COLO668 (cell line): Measurements from ENCODE around the gene PTTG1.

Source experiments
- DNase-seq: peaks from one replicate; lab custom pipeline; 2025; ENCODE audit not compliant: unreplicated experiment; lab: John Stamatoyannopoulos, UW

PTTG1 gene

GRCh38 chr5:160470437-160471361, 49.0 kb downstream of the PTTG1 start:
- DNase-seq, result no peak

- DNase-seq, result no peak
Measured at GRCh38 chr5:160471761-160472160, 50.1 kb downstream of the PTTG1 start.

- DNase-seq, result no peak
Measured at GRCh38 chr5:160472482-160472881, 50.8 kb downstream of the PTTG1 start.

- DNase-seq, result no peak
Measured at GRCh38 chr5:160473681-160474080, 52.0 kb downstream of the PTTG1 start.

GRCh38 chr5:160474084-160474483, 52.4 kb downstream of the PTTG1 start:
- DNase-seq, result no peak

GRCh38 chr5:160475864-160476438, 54.3 kb downstream of the PTTG1 start:
- no peak for DNase-seq

GRCh38 chr5:160477266-160477970, 55.8 kb downstream of the PTTG1 start:
- no peak for DNase-seq

- DNase-seq, result no peak
Measured at GRCh38 chr5:160478163-160478562, 56.5 kb downstream of the PTTG1 start.
